OCI-LY3 (cell line): ENCODE measurements around the gene RHBDD2.

Experiments used
- EZH2phosphoT487 ChIP-seq: fragments of 200-600 bp; shearing (Covaris generic); IDR thresholded peaks from 2 replicates; pipeline ENCODE4 v1.6.1; 2018; ENCODE audit warnings: antibody characterized with exemption, mixed run types, low read depth
- TF ChIP-seq, protein P1 (sequence below): fragments of 200-600, 300-600 bp; sonication (generic); IDR thresholded peaks from 2 replicates; pipeline ENCODE4 v1.5.1; 2014; ENCODE audit warnings: antibody characterized with exemption, low read length, low read depth

- TF ChIP-seq, protein P1, sequence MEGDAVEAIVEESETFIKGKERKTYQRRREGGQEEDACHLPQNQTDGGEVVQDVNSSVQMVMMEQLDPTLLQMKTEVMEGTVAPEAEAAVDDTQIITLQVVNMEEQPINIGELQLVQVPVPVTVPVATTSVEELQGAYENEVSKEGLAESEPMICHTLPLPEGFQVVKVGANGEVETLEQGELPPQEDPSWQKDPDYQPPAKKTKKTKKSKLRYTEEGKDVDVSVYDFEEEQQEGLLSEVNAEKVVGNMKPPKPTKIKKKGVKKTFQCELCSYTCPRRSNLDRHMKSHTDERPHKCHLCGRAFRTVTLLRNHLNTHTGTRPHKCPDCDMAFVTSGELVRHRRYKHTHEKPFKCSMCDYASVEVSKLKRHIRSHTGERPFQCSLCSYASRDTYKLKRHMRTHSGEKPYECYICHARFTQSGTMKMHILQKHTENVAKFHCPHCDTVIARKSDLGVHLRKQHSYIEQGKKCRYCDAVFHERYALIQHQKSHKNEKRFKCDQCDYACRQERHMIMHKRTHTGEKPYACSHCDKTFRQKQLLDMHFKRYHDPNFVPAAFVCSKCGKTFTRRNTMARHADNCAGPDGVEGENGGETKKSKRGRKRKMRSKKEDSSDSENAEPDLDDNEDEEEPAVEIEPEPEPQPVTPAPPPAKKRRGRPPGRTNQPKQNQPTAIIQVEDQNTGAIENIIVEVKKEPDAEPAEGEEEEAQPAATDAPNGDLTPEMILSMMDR: no peak
- TF ChIP-seq EZH2phosphoT487: no peak
These were observed 12.7 kb upstream of the RHBDD2 start for GRCh38 chr7:75866114-75866488.
